Measurements from ENCODE around the gene RAB43.

Gene RAB43

DNA sequence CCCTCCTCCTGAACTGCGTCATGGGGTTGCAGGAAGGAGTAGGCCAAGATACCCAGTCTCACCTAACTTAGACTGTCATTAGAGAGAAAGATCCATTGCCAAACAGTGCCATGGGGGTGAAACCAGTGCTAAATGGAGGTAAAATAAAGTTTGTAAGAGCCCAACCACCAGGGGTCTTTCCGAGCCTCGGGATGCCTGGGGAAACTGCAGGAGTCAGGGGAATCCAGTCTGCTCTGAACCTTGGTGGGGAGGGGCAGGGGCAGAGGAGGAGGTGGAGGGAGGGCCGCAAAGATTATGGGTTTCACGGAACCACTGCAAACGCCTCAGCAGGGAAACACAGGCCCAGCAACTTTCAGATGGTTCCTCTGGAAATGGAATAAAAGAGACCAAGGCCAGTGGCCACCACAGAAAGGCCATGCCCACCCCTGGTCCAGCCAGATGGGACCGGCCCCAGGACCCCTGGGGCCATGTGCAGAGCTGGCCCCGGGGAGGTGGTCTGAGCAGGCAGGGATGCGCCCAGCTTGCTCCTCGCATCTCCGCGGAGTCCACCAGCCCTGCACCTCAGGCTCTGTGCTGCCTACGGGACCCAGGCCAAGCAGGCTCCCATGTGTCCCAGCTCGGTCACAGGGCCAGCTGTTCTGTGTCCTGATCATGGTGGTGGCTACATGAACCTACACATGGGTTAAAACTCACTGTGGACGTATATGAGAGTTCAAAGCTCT is 80.9 kb downstream of the RAB43 start:
- DNase-seq (ENCODE audit: extremely low read depth, low read depth), result no peak
- no peak for TF ChIP-seq CTCF (IDR thresholded peaks at IDR 0.05; ENCODE audit: low read depth, low read length)

DNA sequence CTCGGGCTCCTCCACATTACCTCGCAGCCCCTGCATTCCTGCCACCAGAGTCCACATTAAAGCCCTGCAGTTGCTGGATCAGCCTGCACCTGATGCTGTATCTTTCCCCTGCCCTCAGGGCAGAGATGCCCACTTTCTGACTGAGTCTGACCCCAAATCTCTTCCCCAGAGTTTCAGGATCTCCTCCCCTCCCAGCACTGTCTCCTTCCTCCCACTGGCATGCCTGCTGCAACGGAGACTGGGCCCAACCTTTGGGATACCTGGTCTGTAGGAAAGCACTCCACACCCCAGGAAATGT is 81.6 kb downstream of the RAB43 start:
- DNase-seq (ENCODE audit: extremely low read depth, low read depth), result no peak
- TF ChIP-seq CTCF (IDR thresholded peaks at IDR 0.05; ENCODE audit: low read depth, low read length), result no peak

GRCh38 chr3:129039271-129040038 is 82.1 kb downstream of the RAB43 start:
- TF ChIP-seq CTCF (IDR thresholded peaks at IDR 0.05; ENCODE audit: low read depth, low read length), result no peak
- DNase-seq (ENCODE audit: extremely low read depth, low read depth), result no peak

DNA sequence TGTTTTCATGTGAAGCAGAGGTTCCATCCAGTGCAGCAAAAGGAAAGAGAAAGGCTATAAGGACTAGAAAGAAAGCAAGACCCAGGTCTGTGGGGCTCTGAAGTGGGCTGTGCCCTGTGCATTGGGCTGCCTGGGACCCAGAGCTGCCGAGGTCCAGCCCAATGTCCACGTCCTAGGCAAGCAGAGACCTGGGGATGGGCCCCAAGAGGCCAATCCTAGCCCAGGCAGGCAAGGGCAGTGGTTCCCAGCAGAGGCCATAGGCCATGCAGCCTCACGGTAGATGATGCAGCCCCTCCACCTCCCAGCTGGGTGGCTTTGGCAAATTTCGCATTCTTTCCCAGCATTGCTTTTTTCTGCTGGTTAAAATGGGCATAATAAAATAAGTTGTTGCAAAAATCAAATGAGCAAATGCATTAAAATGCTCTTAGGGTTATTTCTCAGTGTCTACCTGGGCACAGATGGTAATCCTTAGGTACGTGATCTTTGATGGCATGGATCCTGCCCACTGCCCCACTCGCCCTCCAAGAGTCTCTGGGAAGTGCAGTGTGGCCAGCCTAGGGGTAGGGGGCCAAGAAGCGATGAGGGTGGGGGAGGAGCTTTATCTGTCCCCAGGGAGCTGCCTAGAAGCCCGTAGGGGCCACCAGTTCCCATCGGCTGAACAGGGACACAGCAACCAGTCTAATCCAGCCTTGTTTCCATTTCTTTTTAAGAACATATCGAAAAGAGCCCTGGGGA is 83.3 kb downstream of the RAB43 start:
- no peak for DNase-seq (ENCODE audit: extremely low read depth, low read depth)
- no peak for TF ChIP-seq CTCF (IDR thresholded peaks at IDR 0.05; ENCODE audit: low read depth, low read length)
